HCT116 (cell line): ENCODE measurements around the gene OR6N2. TPM values are rescaled to one million over a fixed set of nuclear protein-coding genes. Genes with fewer than 3 reads are reported as not detected.

ENCODE experiments used
- ATAC-seq: fragments of 200-7000 bp; cut with Tn5 transposase; 2 replicates; pipeline ENCODE4 v1.9.1; 2020; ENCODE audit warnings: mild to moderate bottlenecking, moderate library complexity
- Bru-seq: library from RNA; stranded (reverse); fragments of 400-500 nt; gene quantifications from one replicate; lab custom pipeline; 2021; lab: Mats Ljungman, UMichigan
- BruChase-seq, 2 experiments: library from RNA; stranded (reverse); fragments of 400-500 nt; gene quantifications; one replicate each; lab custom pipeline; 2021; lab: Mats Ljungman, UMichigan
- BruUV-seq: library from RNA; stranded (reverse); fragments of 400-500 nt; replicated peaks from 2 replicates; lab custom pipeline; 2021; lab: Mats Ljungman, UMichigan
- CTCF ChIA-PET: fragments of 300-600 bp; sonication (Branson Sonifier 250); formaldehyde crosslinking; loops from one replicate; lab custom pipeline; 2021; ENCODE audit warnings: antibody characterized with exemption; lab: Charles Lee
- POLR2A ChIA-PET: fragments of 300-600, 350-600 bp; sonication (Branson Sonifier 250); formaldehyde crosslinking; loops from one replicate; lab custom pipeline; 2021; ENCODE audit warnings: antibody characterized with exemption; lab: Charles Lee
- RAD21 ChIA-PET, 2 experiments: fragments of 300-600 bp; sonication (Branson Sonifier 250); formaldehyde crosslinking; loops; one replicate each; lab custom pipeline; 2023; ENCODE audit warnings: low total read pairs in 2 of 2; ENCODE audit not compliant: uncharacterized antibody in 2 of 2, unreplicated experiment in 2 of 2, low non-redundant PET in 1 of 2; lab: Charles Lee
- DNase-seq: peaks from one replicate; pipeline ENCODE4 v3.0.0-alpha.2; 2010; ENCODE audit warnings: low read depth, low spot score
- H2AFZ ChIP-seq: fragments of 200-600 bp; shearing (Covaris generic), sonication (generic); 2 replicates; pipeline ENCODE4 v1.6.1; 2017; ENCODE audit warnings: low read depth, mixed run types, mixed read lengths, antibody characterized with exemption, low read length; ENCODE audit not compliant: poor library complexity, severe bottlenecking
- H3K27ac ChIP-seq: 2 replicates; pipeline ENCODE4 v1.5.1; 2012; ENCODE audit warnings: low read depth, low read length
- H3K27me3 ChIP-seq: fragments of 200-600 bp; sonication (generic); 2 replicates; pipeline ENCODE4 v1.6.1; 2016; ENCODE audit warnings: mixed run types, low read length, mixed read lengths; ENCODE audit not compliant: insufficient read depth
- H3K36me3 ChIP-seq, 2 experiments: fragments of 200-500 bp in 1 of 2; fragments of 200-600 bp in 1 of 2; sonication (Bioruptor generic) in 1 of 2; sonication (generic) in 1 of 2; 2 replicates each; pipeline versions ENCODE4 v1.5.1 to v1.6.1; 2014 to 2016; ENCODE audit warnings: low read length in 2 of 2, inconsistent platforms in 1 of 2, mixed read lengths in 1 of 2, mixed run types in 1 of 2; ENCODE audit not compliant: insufficient read depth in 2 of 2, control insufficient read depth in 1 of 2
- H3K4me1 ChIP-seq, 2 experiments: fragments of 200-600 bp in 1 of 2; sonication (generic) in 1 of 2; 2 replicates each; pipeline versions ENCODE4 v1.5.1 to v1.6.1; 2012 to 2017; ENCODE audit warnings: low read length in 2 of 2, inconsistent platforms in 1 of 2, mild to moderate bottlenecking in 1 of 2, mixed read lengths in 1 of 2, mixed run types in 1 of 2, moderate library complexity in 1 of 2; ENCODE audit not compliant: insufficient read depth in 2 of 2, control insufficient read depth in 1 of 2
- H3K4me2 ChIP-seq: fragments of 200-600 bp; sonication (generic); 2 replicates; pipeline ENCODE4 v1.6.1; 2017; ENCODE audit warnings: mixed run types, low read length, mixed read lengths
- H3K4me3 ChIP-seq, 2 experiments: fragments of 200-600 bp in 1 of 2; sonication (generic) in 1 of 2; replicated peaks in 1 of 2; 2 replicates each; pipeline ENCODE4 v1.5.1; 2011 to 2016; ENCODE audit warnings: low read length in 2 of 2, control low read depth in 1 of 2, low read depth in 1 of 2, mild to moderate bottlenecking in 1 of 2, mixed read lengths in 1 of 2, mixed run types in 1 of 2
- H3K79me2 ChIP-seq: fragments of 200-600 bp; sonication (generic); 2 replicates; pipeline ENCODE4 v1.6.1; 2017; ENCODE audit warnings: mild to moderate bottlenecking, mixed run types, low read length, moderate library complexity, mixed read lengths; ENCODE audit not compliant: insufficient read depth
- H3K9ac ChIP-seq: fragments of 200-600 bp; sonication (generic); 2 replicates; pipeline ENCODE4 v1.6.1; 2016; ENCODE audit warnings: low read length, mixed read lengths
- H3K9me2 ChIP-seq: fragments of 200-600 bp; sonication (generic), shearing (Covaris generic); 2 replicates; pipeline ENCODE4 v1.6.1; 2017; ENCODE audit warnings: mixed run types, mild to moderate bottlenecking, moderate library complexity; ENCODE audit not compliant: insufficient read depth
- H3K9me3 ChIP-seq, 2 experiments: fragments of 200-500 bp in 1 of 2; fragments of 200-600 bp in 1 of 2; sonication (Bioruptor generic) in 1 of 2; sonication (generic) in 1 of 2; 2 replicates each; pipeline ENCODE4 v1.6.1; 2014 to 2017; ENCODE audit warnings: low read length in 2 of 2, mixed read lengths in 2 of 2, inconsistent platforms in 1 of 2, low read depth in 1 of 2, mild to moderate bottlenecking in 1 of 2, mixed run types in 1 of 2, moderate library complexity in 1 of 2; ENCODE audit not compliant: control insufficient read depth in 1 of 2, insufficient read depth in 1 of 2
- H4K20me1 ChIP-seq: fragments of 200-600 bp; sonication (generic), shearing (Covaris generic); 2 replicates; pipeline ENCODE4 v1.6.1; 2017; ENCODE audit warnings: mixed run types, mild to moderate bottlenecking, moderate library complexity; ENCODE audit not compliant: insufficient read depth
- CEBPB ChIP-seq: IDR thresholded peaks from 2 replicates; pipeline ENCODE4 v1.6.1; 2012; ENCODE audit warnings: low read depth
- EGR1 ChIP-seq: IDR thresholded peaks from 2 replicates; pipeline ENCODE4 v1.6.1; 2012; ENCODE audit warnings: low read depth
- ELF1 ChIP-seq: IDR thresholded peaks from 2 replicates; pipeline ENCODE4 v1.6.1; 2012; ENCODE audit warnings: low read depth, borderline replicate concordance
- EZH2 ChIP-seq: fragments of 200-600 bp; sonication (generic); IDR thresholded peaks from 2 replicates; pipeline ENCODE4 v1.6.1; 2017; ENCODE audit warnings: antibody characterized with exemption, mixed run types
- EZH2phosphoT487 ChIP-seq: fragments of 200-600 bp; IDR thresholded peaks from 2 replicates; pipeline ENCODE4 v1.6.1; 2018; ENCODE audit warnings: antibody characterized with exemption, borderline replicate concordance
- FOSL1 ChIP-seq: IDR thresholded peaks from 2 replicates; pipeline ENCODE4 v1.6.1; 2012; ENCODE audit warnings: low read depth
- JUND ChIP-seq: IDR thresholded peaks from 2 replicates; pipeline ENCODE4 v1.6.1; 2012
- MAX ChIP-seq: IDR thresholded peaks from 2 replicates; pipeline ENCODE4 v1.6.1; 2012
- POLR2A ChIP-seq: IDR thresholded peaks from 2 replicates; pipeline ENCODE4 v1.7.0; 2011; ENCODE audit warnings: borderline replicate concordance; ENCODE audit not compliant: insufficient read depth, insufficient read length; ENCODE audit errors: extremely low read depth
- RAD21 ChIP-seq: IDR thresholded peaks from 2 replicates; pipeline ENCODE4 v1.6.1; 2012; ENCODE audit warnings: low read depth, mild to moderate bottlenecking
- SIN3A ChIP-seq: IDR thresholded peaks from 2 replicates; pipeline ENCODE4 v1.6.1; 2012; ENCODE audit warnings: low read depth
- SP1 ChIP-seq: IDR thresholded peaks from 2 replicates; pipeline ENCODE4 v1.6.1; 2012; ENCODE audit warnings: low read depth
- SRF ChIP-seq: IDR thresholded peaks from 2 replicates; pipeline ENCODE4 v1.6.1; 2012; ENCODE audit warnings: low read depth
- TCF7L2 ChIP-seq: IDR thresholded peaks from 2 replicates; pipeline ENCODE4 v1.7.0; 2011; ENCODE audit warnings: borderline replicate concordance, inconsistent platforms; ENCODE audit not compliant: insufficient read depth, insufficient read length; ENCODE audit errors: extremely low read depth
- YY1 ChIP-seq: IDR thresholded peaks from 2 replicates; pipeline ENCODE4 v1.6.1; 2011; ENCODE audit warnings: low read length, low read depth, moderate library complexity, mild to moderate bottlenecking; ENCODE audit not compliant: insufficient replicate concordance; ENCODE audit errors: extremely low read depth
- ZBTB33 ChIP-seq: IDR thresholded peaks from 2 replicates; pipeline ENCODE4 v1.6.1; 2011; ENCODE audit warnings: mild to moderate bottlenecking, low read length, moderate library complexity; ENCODE audit not compliant: insufficient replicate concordance; ENCODE audit errors: extremely low read depth
- intact Hi-C: fragments of 100-400 bp; cut with micrococcal nuclease; formaldehyde crosslinking; loops from 2 replicates; pipeline ENCODE4 v1.10.0; 2022
- long read RNA-seq: library from polyadenylated mRNA; unstranded; transcript quantifications from one replicate; pipeline ENCODE4 v2.0.0, GENCODE V29; 2021; ENCODE audit not compliant: unreplicated experiment
- polyA plus RNA-seq: library from polyadenylated mRNA; unstranded; fragments of >200 nt; gene quantifications from 2 replicates; pipeline ENCODE4 v1.2.1, GENCODE V29; 2012; ENCODE audit warnings: missing spikeins
- total RNA-seq: library from RNA; stranded (reverse); gene quantifications from one replicate; pipeline ENCODE4 v1.2.1, GENCODE V29; 2021; ENCODE audit not compliant: unreplicated experiment
- TF ChIP-seq, protein P1 (sequence below): IDR thresholded peaks from 2 replicates; pipeline ENCODE4 v1.6.1; 2012; ENCODE audit warnings: low read depth

Gene OR6N2
- total RNA-seq (not detected), Bru-seq, nascent RNA (not detected), BruChase-seq, experiment 1, labeled RNA remaining after a 6-hour chase (not detected), BruChase-seq, experiment 2, labeled RNA remaining after a 2-hour chase (not detected)
- polyA plus RNA-seq, result not detected in 2 replicates
- long read RNA-seq, result 0 reads

- CTCF ChIA-PET, result no interaction called here
- intact Hi-C loops, result no loop called here
- Histone ChIP-seq H3K79me2 (no peaks in the 10 kb centered on the region), H3K9me3 (no peaks in the 10 kb centered on the region), H2AFZ (no peak within 1 kb of the TSS), H3K4me2 (no peak within 1 kb of the TSS), H3K27ac (no peak within 1 kb of the TSS), H3K4me1 (no peaks in the 10 kb centered on the region), H3K9me2 (no peaks in the 10 kb centered on the region), H3K9ac (no peak within 1 kb of the TSS), H3K27me3 (no peaks in the 10 kb centered on the region), H3K36me3 (no peaks in the 10 kb centered on the region), H4K20me1 (no peaks in the 10 kb centered on the region), H3K4me3 (no peak within 1 kb of the TSS)
- ATAC-seq (no peak), DNase-seq (no peak)
- POLR2A ChIA-PET, result no interaction called here
- no TSS peak for BruUV-seq
- RAD21 ChIA-PET, result no interaction called here
- TF ChIP-seq ZBTB33, result no peak
- TF ChIP-seq, protein P1, sequence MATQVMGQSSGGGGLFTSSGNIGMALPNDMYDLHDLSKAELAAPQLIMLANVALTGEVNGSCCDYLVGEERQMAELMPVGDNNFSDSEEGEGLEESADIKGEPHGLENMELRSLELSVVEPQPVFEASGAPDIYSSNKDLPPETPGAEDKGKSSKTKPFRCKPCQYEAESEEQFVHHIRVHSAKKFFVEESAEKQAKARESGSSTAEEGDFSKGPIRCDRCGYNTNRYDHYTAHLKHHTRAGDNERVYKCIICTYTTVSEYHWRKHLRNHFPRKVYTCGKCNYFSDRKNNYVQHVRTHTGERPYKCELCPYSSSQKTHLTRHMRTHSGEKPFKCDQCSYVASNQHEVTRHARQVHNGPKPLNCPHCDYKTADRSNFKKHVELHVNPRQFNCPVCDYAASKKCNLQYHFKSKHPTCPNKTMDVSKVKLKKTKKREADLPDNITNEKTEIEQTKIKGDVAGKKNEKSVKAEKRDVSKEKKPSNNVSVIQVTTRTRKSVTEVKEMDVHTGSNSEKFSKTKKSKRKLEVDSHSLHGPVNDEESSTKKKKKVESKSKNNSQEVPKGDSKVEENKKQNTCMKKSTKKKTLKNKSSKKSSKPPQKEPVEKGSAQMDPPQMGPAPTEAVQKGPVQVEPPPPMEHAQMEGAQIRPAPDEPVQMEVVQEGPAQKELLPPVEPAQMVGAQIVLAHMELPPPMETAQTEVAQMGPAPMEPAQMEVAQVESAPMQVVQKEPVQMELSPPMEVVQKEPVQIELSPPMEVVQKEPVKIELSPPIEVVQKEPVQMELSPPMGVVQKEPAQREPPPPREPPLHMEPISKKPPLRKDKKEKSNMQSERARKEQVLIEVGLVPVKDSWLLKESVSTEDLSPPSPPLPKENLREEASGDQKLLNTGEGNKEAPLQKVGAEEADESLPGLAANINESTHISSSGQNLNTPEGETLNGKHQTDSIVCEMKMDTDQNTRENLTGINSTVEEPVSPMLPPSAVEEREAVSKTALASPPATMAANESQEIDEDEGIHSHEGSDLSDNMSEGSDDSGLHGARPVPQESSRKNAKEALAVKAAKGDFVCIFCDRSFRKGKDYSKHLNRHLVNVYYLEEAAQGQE, result no peak
- no peak for TF ChIP-seq EZH2
- no peak for TF ChIP-seq RAD21
- no peak for TF ChIP-seq SIN3A
- no peak for TF ChIP-seq SRF
- no peak for TF ChIP-seq EGR1
- no peak for TF ChIP-seq CEBPB
- TF ChIP-seq EZH2phosphoT487, result no peak
- TF ChIP-seq FOSL1, result no peak
- TF ChIP-seq TCF7L2, result no peak
- TF ChIP-seq JUND, result no peak
- TF ChIP-seq MAX, result no peak
- no peak for TF ChIP-seq POLR2A
- no peak for TF ChIP-seq SP1
- no peak for TF ChIP-seq ELF1
- TF ChIP-seq YY1, result no peak
Measured at GRCh38 chr1:158781104-158781503, at the start of gene OR6N2. Gene OR6N2, minus strand, starts transcription at chr1:158781204. Its CDS starts 3,569 bp downstream, at chr1:158777635.
